ENCODE measurements around the gene SAP30BP. TPM values are rescaled to one million over a fixed set of nuclear protein-coding genes. Genes with fewer than 3 reads are reported as not detected.

The SAP30BP gene
- total and polyA plus RNA-seq, 2 of the 13 experiments (the other 11 are each of a cell fraction or from before 2014, with no cell fraction given): 67.7 to 99.4 TPM

DNA sequence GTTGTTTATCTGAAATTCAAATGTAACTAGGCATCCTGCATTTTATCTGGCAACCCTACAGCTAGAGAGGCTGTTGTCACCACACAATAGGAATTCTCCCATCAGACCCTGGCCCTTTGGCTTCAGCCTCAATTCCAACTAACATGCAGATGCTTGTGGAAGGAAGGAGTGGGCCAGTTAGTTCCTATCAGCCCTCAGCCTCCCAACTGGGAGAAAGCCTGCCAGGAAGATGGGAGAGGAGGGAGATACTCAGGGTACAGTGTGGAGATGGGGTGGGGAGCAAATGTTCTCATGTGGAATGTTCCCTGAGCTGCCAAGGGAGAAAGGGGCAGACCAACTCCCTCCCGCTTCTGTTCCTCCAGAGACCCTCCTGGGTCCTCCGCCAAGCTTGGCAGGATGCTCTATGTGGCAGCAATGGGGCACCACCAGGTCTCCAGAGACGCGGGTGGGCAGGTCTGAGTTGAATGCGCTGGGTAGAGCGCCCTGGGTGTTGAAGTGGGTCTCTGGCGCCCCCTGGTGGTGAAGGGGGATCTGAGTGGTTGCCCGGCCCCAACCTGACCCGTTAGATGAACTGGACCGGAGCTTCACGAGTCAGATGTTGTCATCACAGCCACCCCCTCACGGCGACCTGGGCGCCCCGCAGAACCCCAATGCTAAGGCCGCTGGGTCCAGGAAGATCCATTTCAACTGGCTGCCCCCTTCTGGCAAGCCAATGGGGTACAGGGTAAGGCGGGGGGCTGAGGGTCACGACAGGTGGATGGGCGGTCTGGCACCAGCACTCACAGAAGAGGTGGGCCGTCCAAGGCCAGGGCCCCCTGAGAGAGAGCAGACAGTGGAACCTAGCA is 82.6 kb downstream of the SAP30BP start (continued):
- no peak for TF ChIP-seq CBX5 (CRISPR knock-in tag; IDR thresholded peaks at IDR 0.05; ENCODE audit: borderline replicate concordance)
- no peak for TF ChIP-seq ZMYM3 (CRISPR knock-in tag; IDR thresholded peaks at IDR 0.05)
- no peak for TF ChIP-seq ZEB1 (IDR thresholded peaks at IDR 0.05; ENCODE audit: insufficient replicate concordance, low read depth)
- TF ChIP-seq ZNF777 (CRISPR knock-in tag; IDR thresholded peaks at IDR 0.05): peak; percentile 49; the same call in 1 of the 2 replicates
- TF ChIP-seq BCLAF1 (IDR thresholded peaks at IDR 0.05): no peak
- TF ChIP-seq PREB (CRISPR knock-in tag; IDR thresholded peaks at IDR 0.05): no peak
- no peak for TF ChIP-seq U2AF1 (optimal IDR thresholded peaks at IDR 0.05; ENCODE audit: low read depth, low read length)
- TF ChIP-seq ZMYM4 (CRISPR knock-in tag; IDR thresholded peaks at IDR 0.05): no peak
- TF ChIP-seq ZNF615 (CRISPR knock-in tag; IDR thresholded peaks at IDR 0.05; ENCODE audit: borderline replicate concordance): no peak
- peak; percentile 87 for TF ChIP-seq XRCC5 (optimal IDR thresholded peaks at IDR 0.05; ENCODE audit: low read length)
- TF ChIP-seq, protein P1, sequence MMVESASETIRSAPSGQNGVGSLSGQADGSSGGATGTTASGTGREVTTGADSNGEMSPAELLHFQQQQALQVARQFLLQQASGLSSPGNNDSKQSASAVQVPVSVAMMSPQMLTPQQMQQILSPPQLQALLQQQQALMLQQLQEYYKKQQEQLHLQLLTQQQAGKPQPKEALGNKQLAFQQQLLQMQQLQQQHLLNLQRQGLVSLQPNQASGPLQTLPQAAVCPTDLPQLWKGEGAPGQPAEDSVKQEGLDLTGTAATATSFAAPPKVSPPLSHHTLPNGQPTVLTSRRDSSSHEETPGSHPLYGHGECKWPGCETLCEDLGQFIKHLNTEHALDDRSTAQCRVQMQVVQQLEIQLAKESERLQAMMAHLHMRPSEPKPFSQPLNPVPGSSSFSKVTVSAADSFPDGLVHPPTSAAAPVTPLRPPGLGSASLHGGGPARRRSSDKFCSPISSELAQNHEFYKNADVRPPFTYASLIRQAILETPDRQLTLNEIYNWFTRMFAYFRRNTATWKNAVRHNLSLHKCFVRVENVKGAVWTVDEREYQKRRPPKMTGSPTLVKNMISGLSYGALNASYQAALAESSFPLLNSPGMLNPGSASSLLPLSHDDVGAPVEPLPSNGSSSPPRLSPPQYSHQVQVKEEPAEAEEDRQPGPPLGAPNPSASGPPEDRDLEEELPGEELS (CRISPR knock-in tag; IDR thresholded peaks at IDR 0.05): peak; percentile 27; the same call in 1 of the 2 replicates
- TF ChIP-seq ZIK1 (CRISPR knock-in tag; IDR thresholded peaks at IDR 0.05; ENCODE audit: borderline replicate concordance, low read depth): no peak; the same call in 1 of the 2 replicates
- no peak for TF ChIP-seq HMGA1 (CRISPR knock-in tag; conservative IDR thresholded peaks at IDR 0.05)
- TF ChIP-seq ZNF331 (CRISPR knock-in tag; IDR thresholded peaks at IDR 0.05): no peak
- TF ChIP-seq PPARG (CRISPR knock-in tag; conservative IDR thresholded peaks at IDR 0.05): no peak
- no peak for TF ChIP-seq AKAP8 (CRISPR knock-in tag; IDR thresholded peaks at IDR 0.05)
- no peak for TF ChIP-seq ZKSCAN1 (IDR thresholded peaks at IDR 0.05; ENCODE audit: low read length)
- TF ChIP-seq ZNF768 (CRISPR knock-in tag; IDR thresholded peaks at IDR 0.05): peak; percentile 23; the same call in 1 of the 2 replicates
- no peak for TF ChIP-seq ZBTB43 (CRISPR knock-in tag; conservative IDR thresholded peaks at IDR 0.05)
- TF ChIP-seq SALL1 (CRISPR knock-in tag; IDR thresholded peaks at IDR 0.05): peak; percentile 30; the same call in 1 of the 2 replicates
